Stimulated activated CD4-positive, alpha-beta T cell treated with anti-CD3 and anti-CD28 coated beads, Interleukin-4, amount 100 ng/mL, for 48 hours (primary cell): ENCODE results near the gene MAGIX.

ENCODE experiments used
- DNase-seq, 2 donors: peaks; one replicate each; pipeline ENCODE4 v3.0.0-alpha.2; 2020; ENCODE audit warnings: low read depth in 2 of 2

MAGIX gene

GRCh38 chrX:49183701-49184281 is 21.2 kb downstream of the MAGIX start:
- DNase-seq = no peak

- no peak for DNase-seq
Measured at GRCh38 chrX:49184294-49185281, 22.0 kb downstream of the MAGIX start.

- DNase-seq = peak; percentile 57 to 67
Measured at GRCh38 chrX:49186125-49187027, 23.8 kb downstream of the MAGIX start, which contains the start of gene PRICKLE3. PRICKLE3 (minus strand) TSS chrX:49186373; CDS start chrX:49186297, 76 bp downstream.

GRCh38 chrX:49187028-49187394 is 24.5 kb downstream of the MAGIX start:
- no peak for DNase-seq

- no peak for DNase-seq
Measured at GRCh38 chrX:49187526-49187925, 25.0 kb downstream of the MAGIX start.

- no peak for DNase-seq
Measured at GRCh38 chrX:49188468-49189076, 26.0 kb downstream of the MAGIX start.

GRCh38 chrX:49189606-49190005 is 27.0 kb downstream of the MAGIX start:
- DNase-seq = no peak

- peak; percentile 54 to 74 for DNase-seq
Measured at GRCh38 chrX:49190821-49191573, 28.4 kb downstream of the MAGIX start.

- DNase-seq = no peak
Measured at GRCh38 chrX:49191574-49192011, 29.0 kb downstream of the MAGIX start.

- DNase-seq = no peak
Measured at GRCh38 chrX:49192722-49193328, 30.3 kb downstream of the MAGIX start.

GRCh38 chrX:49193542-49193964 is 31.0 kb downstream of the MAGIX start:
- no peak for DNase-seq

GRCh38 chrX:49197543-49198087 is 35.1 kb downstream of the MAGIX start:
- no peak for DNase-seq

- no peak for DNase-seq
Measured at GRCh38 chrX:49198540-49199314, 36.2 kb downstream of the MAGIX start.

- no peak for DNase-seq
Measured at GRCh38 chrX:49199315-49199595, 36.7 kb downstream of the MAGIX start.

GRCh38 chrX:49199906-49200771 is 37.6 kb downstream of the MAGIX start, which contains the start of gene SYP:
SYP (minus strand) TSS chrX:49200193; CDS start chrX:49200186, 7 bp downstream.
- peak; percentile 81 for DNase-seq

- no peak for DNase-seq
Measured at GRCh38 chrX:49202022-49202421, 39.5 kb downstream of the MAGIX start.

GRCh38 chrX:49203536-49203935 is 41.0 kb downstream of the MAGIX start:
- DNase-seq = no peak

- DNase-seq = no peak
Measured at GRCh38 chrX:49204017-49204416, 41.5 kb downstream of the MAGIX start.
